ENCODE data around the gene MUC6.
A peak's percentile ranks its signal among the peaks of the same experiment; 100 is the strongest.

The MUC6 gene

DNA sequence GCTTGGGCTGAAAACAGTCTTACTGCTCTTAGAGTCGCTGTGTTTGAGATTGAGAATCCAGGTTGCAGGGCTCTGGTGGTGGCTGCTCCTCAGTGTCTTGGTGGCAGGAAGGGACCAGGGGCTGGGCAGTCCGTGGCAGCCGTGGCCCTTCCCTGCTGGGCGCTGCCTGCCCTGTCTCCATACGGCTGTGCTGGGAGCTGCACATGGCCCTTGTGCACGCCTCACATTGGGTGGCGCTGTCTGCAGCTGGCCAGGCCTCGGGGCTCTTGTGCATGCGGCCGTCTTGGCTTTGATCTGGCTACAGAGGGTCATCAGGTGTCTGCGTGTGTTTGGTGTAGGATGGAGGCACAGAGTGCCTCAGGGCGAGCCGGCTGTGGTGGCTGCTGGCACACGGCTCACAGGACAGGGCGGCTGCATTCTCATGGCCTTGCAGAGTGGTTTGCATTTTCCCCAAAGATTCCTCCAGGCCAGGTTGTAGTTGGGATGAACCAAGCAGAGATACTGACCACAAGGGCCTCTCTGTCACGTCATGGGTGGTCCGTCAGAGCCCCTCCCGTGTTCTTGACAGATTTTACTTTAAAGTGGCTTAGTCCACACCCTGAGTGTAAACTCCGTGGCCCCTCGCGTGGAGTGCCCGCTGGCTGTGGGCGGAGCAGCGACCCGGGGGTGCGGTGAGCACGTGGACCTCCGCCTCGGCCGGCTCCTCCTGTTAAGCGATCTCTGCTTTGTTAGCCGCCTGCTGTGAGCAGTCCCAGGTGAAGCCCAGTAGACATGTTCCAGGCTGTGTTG is 34.7 kb downstream of the MUC6 start:
- H3K4me3 Mint-ChIP-seq, result no peak overlapping the region
- peaks cover 73% of the 10 kb centered on the region for H3K36me3 Mint-ChIP-seq
- ATAC-seq (no peak), DNase-seq (ENCODE audit: low spot score in 2 of 2) (no peak)
- peaks cover 12% of the 10 kb centered on the region for H3K4me1 Mint-ChIP-seq
- no peaks in the 10 kb centered on the region for H3K9me3 Mint-ChIP-seq
- no peak overlapping the region for H3K27ac Mint-ChIP-seq

DNA sequence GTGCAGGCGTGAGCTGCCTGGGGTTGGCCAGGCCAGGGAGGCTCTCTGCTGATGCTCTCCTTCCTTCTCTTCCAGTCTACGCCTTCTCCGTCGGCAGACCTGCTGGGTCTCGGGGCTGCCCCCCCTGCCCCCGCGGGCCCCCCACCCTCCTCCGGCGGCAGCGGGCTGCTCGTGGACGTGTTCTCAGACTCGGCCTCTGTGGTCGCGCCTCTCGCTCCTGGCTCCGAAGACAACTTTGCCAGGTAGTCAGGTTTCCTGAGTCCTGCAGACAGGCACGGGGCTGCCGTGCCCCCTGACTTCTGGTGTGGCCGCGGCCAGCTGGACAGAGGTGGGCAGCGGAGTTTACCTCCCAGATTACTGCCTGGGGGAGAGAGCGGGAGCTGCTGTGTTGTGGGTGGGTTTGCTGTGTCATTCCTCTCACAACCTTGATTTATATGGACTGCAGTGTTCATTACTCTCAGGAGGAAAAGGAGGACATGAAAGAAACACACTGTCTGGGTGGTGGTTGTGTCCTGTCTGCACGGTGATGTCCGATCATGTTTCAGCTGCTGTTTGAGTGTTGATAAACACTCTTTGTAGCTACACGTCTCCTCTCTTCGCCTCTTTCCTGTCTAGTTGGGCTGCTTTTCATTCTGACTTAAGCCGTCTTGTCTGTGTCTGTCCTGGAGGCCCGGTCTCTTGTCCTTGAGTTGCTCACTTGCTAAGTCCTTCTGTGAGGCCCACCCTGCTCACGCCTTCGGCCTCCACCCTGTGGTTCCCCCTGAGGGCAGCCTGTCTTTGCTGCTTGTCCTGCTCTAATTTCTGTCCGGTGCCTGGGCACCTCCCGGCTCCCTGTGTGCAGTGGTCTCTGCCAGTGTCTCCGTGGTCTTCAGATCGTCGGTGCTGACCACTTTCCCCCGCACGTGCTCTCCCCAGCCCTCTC is 35.9 kb downstream of the MUC6 start:
- DNase-seq (ENCODE audit: low spot score in 2 of 2) (no peak), ATAC-seq (no peak)
- Mint-ChIP-seq H3K4me1 (peaks cover 24% of the 10 kb centered on the region), H3K27ac (peak overlapping the region; percentile 48), H3K9me3 (no peaks in the 10 kb centered on the region), H3K36me3 (peaks cover 73% of the 10 kb centered on the region), H3K4me3 (no peak overlapping the region)

DNA sequence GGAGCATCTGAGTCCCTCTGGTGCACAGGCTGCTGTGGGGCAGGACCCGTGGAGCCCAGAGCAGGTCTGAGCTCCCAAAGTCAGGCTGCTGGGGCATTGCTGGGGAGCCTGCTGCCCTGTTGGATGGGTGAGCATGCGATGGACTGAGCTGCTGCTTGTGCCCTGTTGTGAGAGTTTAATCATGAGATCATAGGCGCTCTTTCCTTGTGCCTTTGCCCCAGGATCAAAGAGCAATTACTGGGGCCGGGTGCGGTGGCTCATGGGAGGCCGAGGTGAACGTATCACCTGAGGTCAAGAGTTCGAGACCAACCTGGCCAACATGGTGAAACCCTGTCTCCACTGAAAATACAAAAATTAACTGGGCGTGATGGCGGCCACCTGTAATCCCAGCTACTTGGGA is 37.5 kb downstream of the MUC6 start:
- no peak overlapping the region for H3K4me3 Mint-ChIP-seq
- H3K4me1 Mint-ChIP-seq, result peaks cover 32% of the 10 kb centered on the region
- DNase-seq (ENCODE audit: low spot score in 2 of 2), result no peak
- H3K9me3 Mint-ChIP-seq, result no peaks in the 10 kb centered on the region
- ATAC-seq, result no peak
- peaks cover 65% of the 10 kb centered on the region for H3K36me3 Mint-ChIP-seq
- H3K27ac Mint-ChIP-seq, result no peak overlapping the region

DNA sequence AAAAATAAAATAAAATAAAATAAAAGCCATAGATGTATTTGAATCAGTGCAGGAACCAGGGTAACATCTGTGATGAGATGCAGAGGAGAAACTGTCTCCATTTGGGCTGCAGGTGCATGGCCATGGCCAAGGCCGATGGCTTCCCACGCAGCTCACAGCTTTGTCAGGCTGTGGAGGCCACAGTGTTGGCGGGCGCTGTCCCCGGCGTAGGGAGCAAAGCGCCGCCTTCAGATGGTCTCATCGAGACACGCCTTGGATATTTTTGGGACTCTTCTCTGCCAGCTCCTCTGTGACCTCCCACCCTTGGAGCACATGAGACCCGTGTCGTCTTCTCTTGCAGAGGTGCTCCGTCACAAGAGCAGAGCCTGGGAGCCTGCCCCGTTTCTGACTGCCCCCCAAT is 38.6 kb downstream of the MUC6 start:
- no peaks in the 10 kb centered on the region for H3K9me3 Mint-ChIP-seq
- DNase-seq (ENCODE audit: low spot score in 2 of 2) (no peak), ATAC-seq (no peak)
- peaks cover 32% of the 10 kb centered on the region for H3K4me1 Mint-ChIP-seq
- no peak overlapping the region for H3K27ac Mint-ChIP-seq
- H3K4me3 Mint-ChIP-seq, result no peak overlapping the region
- H3K36me3 Mint-ChIP-seq, result peaks cover 54% of the 10 kb centered on the region

DNA sequence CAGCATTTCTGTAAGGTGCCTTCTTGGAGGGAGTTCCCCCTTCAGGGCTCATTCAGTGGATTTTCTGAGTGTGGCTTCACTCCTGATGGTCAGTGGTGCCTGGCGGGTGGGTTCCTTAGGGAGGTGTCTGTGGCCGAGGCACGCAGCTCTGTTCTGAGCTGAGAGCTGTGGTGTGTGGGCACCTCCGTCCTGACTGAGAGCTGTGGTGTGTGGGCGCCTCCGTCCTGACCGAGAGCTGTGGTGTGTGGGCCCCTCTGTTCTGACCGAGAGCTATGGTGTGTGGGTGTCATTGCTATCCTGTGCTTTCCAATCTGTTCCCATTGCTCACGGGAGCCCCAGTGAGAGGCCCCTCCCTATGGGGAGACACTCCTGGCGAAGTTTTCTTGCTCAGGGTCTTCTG is 39.8 kb downstream of the MUC6 start:
- DNase-seq (ENCODE audit: low spot score in 2 of 2) (no peak), ATAC-seq (peak; percentile 61)
- H3K4me3 Mint-ChIP-seq, result no peak overlapping the region
- peaks cover 31% of the 10 kb centered on the region for H3K4me1 Mint-ChIP-seq
- no peaks in the 10 kb centered on the region for H3K9me3 Mint-ChIP-seq
- H3K27ac Mint-ChIP-seq, result peak overlapping the region; percentile 91
- peaks cover 43% of the 10 kb centered on the region for H3K36me3 Mint-ChIP-seq

DNA sequence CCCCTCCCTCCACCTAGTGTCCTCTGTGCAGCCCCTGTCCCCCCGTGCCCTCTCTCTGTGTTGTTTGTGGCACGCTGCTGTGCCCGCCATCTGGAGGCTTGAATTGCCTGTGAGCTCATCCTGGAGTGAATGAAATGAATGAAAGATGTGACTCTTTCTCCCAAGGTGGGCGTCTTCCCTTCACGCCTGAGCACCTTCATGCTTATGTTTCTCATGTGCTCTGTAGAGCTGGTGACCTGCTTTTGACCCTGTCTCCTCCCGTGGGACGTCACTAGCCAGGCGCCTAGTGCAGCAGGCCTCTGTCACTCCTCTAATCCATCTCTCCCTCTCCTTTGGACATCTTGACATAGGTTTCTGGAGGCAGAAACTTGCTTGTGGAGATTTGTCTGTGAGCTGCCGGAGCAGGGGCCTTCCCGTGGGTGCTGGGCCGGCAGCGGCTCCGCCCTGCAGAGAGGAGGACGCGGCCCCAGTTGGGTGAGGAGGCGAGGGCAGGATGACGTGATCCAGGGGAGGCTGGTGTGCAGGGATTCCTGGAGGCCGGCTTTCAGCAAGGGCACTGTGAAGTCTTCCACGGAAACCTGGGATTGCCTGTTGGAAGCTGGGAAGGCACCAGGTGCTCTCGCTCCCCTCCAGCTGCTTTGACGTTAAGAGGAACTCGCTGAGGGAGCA is 40.6 kb downstream of the MUC6 start:
- Mint-ChIP-seq H3K9me3 (no peaks in the 10 kb centered on the region), H3K4me1 (peaks cover 29% of the 10 kb centered on the region), H3K36me3 (peaks cover 40% of the 10 kb centered on the region), H3K27ac (peak overlapping the region; percentile 91), H3K4me3 (no peak overlapping the region)
- DNase-seq (ENCODE audit: low spot score in 2 of 2) (no peak), ATAC-seq (peak; percentile 33)

DNA sequence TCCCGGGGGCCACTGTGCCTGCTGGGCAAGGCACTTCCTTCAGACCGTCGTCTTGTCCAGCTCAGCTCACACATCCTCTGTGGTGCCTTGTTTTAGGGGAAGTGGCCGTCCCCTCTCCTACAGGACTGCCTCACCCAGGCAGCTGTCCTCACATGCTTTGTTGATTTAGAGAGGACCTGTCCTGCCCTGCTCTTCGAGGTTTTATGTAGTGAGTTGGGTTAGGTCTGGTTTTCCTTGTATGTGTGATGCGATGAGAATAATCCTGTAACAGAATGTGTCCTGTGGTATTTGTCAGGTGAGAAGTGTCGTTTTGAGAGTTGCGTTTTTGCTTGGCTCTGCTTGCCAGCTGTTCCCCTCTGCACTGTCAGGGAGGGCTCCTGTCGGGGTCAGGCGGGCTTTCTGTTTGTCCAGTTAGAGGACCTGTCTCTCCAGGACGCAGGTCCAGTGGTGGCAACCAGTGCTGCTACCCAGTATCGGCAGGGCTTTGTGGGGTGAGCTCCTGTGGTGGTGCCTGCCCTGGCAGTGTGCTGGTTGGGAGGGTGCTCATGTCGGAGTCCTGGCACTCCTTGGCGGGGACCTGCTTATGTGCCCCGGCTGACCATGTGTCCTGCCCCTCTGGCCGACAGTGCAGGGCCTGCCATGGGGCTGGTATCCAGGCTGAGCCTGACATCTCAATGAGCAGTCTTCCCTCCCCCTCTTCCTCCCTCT is 41.3 kb downstream of the MUC6 start:
- ATAC-seq, result peak; percentile 47
- H3K36me3 Mint-ChIP-seq, result peaks cover 40% of the 10 kb centered on the region
- H3K4me3 Mint-ChIP-seq, result no peak overlapping the region
- H3K4me1 Mint-ChIP-seq, result peaks cover 29% of the 10 kb centered on the region
- H3K27ac Mint-ChIP-seq, result peak overlapping the region; percentile 91
- no peak for DNase-seq (ENCODE audit: low spot score in 2 of 2)
- no peaks in the 10 kb centered on the region for H3K9me3 Mint-ChIP-seq

DNA sequence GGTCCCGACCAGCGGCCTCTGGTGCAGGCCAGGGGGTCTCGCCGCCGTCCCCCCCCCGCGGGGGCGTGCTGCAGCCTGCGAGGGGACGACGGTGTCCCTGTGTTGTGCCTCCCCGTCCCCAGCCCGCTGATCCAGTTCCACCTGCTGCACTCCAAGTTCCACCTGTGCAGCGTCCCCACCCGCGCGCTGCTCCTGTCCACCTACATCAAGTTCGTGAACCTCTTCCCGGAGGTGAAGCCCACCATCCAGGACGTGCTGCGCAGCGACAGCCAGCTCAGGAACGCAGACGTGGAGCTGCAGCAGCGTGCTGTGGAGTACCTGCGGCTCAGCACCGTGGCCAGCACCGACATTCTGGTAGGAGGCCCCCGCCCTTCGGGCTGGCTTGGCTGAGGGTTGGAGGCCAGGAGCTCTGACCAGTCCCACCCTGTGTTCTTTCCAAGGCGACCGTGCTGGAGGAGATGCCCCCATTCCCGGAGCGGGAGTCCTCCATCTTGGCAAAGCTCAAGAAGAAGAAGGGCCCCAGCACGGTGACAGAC is 42.8 kb downstream of the MUC6 start:
- H3K4me3 Mint-ChIP-seq, result no peak overlapping the region
- ATAC-seq (no peak), DNase-seq (ENCODE audit: low spot score in 2 of 2) (no peak)
- peaks cover 29% of the 10 kb centered on the region for H3K4me1 Mint-ChIP-seq
- H3K9me3 Mint-ChIP-seq, result no peaks in the 10 kb centered on the region
- H3K27ac Mint-ChIP-seq, result no peak overlapping the region
- H3K36me3 Mint-ChIP-seq, result peaks cover 43% of the 10 kb centered on the region

DNA sequence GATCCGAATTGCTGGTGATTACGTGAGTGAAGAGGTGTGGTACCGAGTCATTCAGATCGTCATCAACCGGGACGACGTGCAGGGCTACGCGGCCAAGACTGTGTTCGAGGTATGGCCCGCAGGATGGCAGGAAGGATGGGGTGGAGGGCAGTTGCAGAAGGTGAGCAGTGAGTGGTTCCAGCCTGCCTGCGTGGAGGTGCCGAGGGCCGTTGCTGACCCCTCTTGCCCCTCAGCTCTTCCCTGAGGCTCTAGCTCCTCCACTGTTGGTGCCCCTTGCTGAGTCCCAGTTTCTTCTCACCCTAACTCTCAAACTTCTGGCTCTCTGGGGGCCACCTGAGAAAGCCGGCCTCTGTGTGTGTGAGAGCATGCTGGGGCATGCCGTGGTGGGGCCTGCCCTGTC is 43.9 kb downstream of the MUC6 start:
- no peak overlapping the region for H3K27ac Mint-ChIP-seq
- H3K9me3 Mint-ChIP-seq, result no peaks in the 10 kb centered on the region
- no peak for DNase-seq (ENCODE audit: low spot score in 2 of 2)
- peaks cover 53% of the 10 kb centered on the region for H3K36me3 Mint-ChIP-seq
- no peak overlapping the region for H3K4me3 Mint-ChIP-seq
- no peak for ATAC-seq
- peaks cover 29% of the 10 kb centered on the region for H3K4me1 Mint-ChIP-seq

DNA sequence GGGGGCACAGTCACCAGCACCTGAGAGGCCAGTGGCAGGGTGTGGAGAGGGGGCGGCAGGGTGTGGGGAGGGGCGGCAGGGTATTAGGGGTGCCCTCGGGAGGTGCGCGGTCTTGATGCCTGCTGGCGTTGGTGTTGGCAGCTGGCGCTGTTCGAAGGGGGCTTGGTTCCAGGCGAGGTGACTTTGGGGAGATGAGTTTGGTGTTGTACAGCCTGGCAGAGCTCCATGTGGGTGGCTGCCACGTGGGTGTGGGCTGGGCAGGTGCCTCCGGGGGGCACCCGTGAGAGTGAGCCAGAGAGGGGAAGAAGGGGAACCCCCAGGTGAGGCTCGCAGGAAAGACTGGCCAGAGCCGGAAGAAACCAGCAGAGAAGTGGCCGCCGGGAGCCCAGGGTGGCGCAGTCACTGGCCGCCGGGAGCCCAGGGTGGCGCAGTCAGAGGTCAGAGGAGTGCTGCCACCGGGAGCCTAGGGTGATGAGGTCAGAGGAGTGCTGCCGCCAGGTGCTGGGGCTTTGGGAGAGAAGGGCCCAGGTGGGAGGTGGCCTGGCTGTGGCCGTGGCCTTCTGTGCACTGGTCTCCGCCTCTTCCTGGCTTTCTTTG is 44.7 kb downstream of the MUC6 start:
- ATAC-seq, result no peak
- peaks cover 25% of the 10 kb centered on the region for H3K4me1 Mint-ChIP-seq
- H3K36me3 Mint-ChIP-seq, result peaks cover 61% of the 10 kb centered on the region
- H3K9me3 Mint-ChIP-seq, result no peaks in the 10 kb centered on the region
- H3K27ac Mint-ChIP-seq, result peak overlapping the region; percentile 77
- no peak for DNase-seq (ENCODE audit: low spot score in 2 of 2)
- no peak overlapping the region for H3K4me3 Mint-ChIP-seq

DNA sequence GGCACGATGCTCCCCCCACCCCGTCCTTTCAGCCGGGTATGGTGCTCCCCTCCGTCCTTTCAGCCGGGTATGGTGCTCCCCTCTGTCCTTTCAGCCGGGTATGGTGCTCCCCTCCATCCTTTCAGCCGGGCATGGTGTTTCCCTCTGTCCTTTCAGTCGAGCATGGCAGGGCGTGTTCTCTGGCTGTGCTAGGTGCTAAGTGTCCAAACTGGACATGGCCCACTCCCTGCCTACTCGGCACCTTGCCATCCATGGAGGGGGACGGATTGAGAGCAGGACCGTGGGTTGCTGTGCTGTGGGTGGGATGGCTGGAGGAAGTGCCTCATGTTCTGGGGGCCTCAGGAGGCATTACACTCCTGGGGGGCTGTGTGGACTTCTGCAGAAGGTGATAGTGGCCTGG is 45.5 kb downstream of the MUC6 start:
- peaks cover 18% of the 10 kb centered on the region for H3K4me1 Mint-ChIP-seq
- peaks cover 62% of the 10 kb centered on the region for H3K36me3 Mint-ChIP-seq
- ATAC-seq (no peak), DNase-seq (ENCODE audit: low spot score in 2 of 2) (no peak)
- no peaks in the 10 kb centered on the region for H3K9me3 Mint-ChIP-seq
- H3K27ac Mint-ChIP-seq, result peak overlapping the region; percentile 77
- no peak overlapping the region for H3K4me3 Mint-ChIP-seq

DNA sequence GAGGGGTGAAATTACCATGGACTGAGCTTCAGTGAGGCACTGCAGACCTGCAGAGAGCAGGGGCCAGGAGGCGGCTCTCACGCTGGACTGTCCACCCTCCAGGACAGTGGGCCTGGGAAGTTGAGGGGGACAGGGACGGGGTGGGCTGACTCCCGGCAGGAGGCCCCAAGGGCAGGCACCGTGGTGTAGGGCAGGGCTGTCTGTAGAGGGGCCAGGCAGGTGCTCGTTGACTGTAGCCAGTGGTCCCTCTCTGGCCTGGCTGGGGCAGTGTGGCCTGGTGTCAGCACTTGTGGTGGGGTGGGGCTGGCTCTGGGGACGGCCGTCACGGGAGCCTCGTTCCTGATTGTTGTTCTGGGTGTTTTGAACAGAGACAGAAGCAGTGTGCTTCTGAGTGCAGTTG is 46.4 kb downstream of the MUC6 start:
- DNase-seq (ENCODE audit: low spot score in 2 of 2) (no peak), ATAC-seq (no peak)
- Mint-ChIP-seq H3K9me3 (no peaks in the 10 kb centered on the region), H3K4me3 (no peak overlapping the region), H3K4me1 (peaks cover 8% of the 10 kb centered on the region), H3K36me3 (peaks cover 59% of the 10 kb centered on the region), H3K27ac (peak overlapping the region; percentile 37)

DNA sequence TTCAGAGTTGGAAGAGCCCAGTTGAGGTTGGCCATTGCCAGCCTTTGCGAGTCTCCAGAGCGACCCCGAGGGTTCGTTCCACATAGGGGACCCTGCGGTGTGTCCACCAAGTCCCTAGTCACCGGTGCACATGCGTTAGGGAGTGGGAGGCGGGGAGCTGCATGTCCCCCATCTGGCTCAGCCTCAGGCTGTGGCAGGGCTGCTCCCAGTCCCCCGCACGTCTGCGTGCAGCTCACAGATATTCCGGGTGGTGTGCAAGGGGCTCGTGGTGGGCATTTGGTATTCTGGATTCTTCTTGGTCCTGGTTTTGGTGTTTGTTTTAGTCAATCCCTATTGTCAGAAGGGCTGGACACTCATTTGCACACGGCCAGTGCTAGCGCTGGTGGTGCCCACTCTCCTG is 48.8 kb downstream of the MUC6 start:
- Mint-ChIP-seq H3K9me3 (no peaks in the 10 kb centered on the region), H3K36me3 (peaks cover 79% of the 10 kb centered on the region), H3K4me1 (peaks cover 5% of the 10 kb centered on the region), H3K4me3 (no peak overlapping the region), H3K27ac (no peak overlapping the region)
- DNase-seq (ENCODE audit: low spot score in 2 of 2), result no peak
- no peak for ATAC-seq

DNA sequence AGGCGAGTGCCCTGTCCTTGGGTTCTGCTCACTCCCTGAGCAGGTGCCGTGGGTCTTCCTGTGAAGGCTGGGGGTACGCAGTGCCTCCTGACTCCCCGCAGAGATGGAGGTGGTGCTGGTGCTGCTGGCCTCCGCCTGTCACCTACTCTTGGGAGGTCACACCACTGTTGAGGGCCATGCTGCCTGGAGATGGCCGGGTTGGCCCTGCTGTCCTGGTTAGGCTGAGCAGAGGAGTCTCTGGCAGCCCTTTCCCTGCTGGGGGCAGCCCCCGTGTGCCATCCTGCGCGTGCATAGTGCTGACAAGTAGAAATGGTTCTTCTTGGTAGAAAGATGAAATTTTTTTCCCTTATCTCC is 49.6 kb downstream of the MUC6 start:
- ATAC-seq (no peak), DNase-seq (ENCODE audit: low spot score in 2 of 2) (no peak)
- Mint-ChIP-seq H3K36me3 (peaks cover 86% of the 10 kb centered on the region), H3K27ac (no peak overlapping the region), H3K9me3 (no peaks in the 10 kb centered on the region), H3K4me3 (no peak overlapping the region), H3K4me1 (peaks cover 5% of the 10 kb centered on the region)

Data from stimulated activated effector memory CD8-positive, alpha-beta T cell treated with anti-CD3 and anti-CD28 coated beads, Interleukin-12 subunit alpha, Interleukin-12 subunit beta, amount 100 ng/mL, for 72 hours (primary cell).